Nephron progenitor cell (in vitro differentiated cells): ENCODE data around the gene P2RY6.

Experiments used
- DNase-seq: peaks from one replicate; pipeline ENCODE4 v3.0.0; 2021
- H3K27ac Mint-ChIP-seq: 2 replicates; pipeline ENCODE4 v1.8.0; 2021; ENCODE audit warnings: mild to moderate bottlenecking, moderate library complexity, mixed read lengths
- H3K27me3 Mint-ChIP-seq: 2 replicates; pipeline ENCODE4 v1.8.0; 2021; ENCODE audit warnings: mild to moderate bottlenecking, low read depth, mixed read lengths; ENCODE audit not compliant: poor library complexity
- H3K36me3 Mint-ChIP-seq: 2 replicates; pipeline ENCODE4 v1.8.0; 2021; ENCODE audit warnings: low read depth, mixed read lengths
- H3K4me1 Mint-ChIP-seq: 2 replicates; pipeline ENCODE4 v1.8.0; 2021; ENCODE audit warnings: mixed read lengths
- H3K4me3 Mint-ChIP-seq: 2 replicates; pipeline ENCODE4 v1.8.0; 2021; ENCODE audit warnings: mild to moderate bottlenecking, moderate library complexity, mixed read lengths
- H3K9me3 Mint-ChIP-seq: 2 replicates; pipeline ENCODE4 v1.8.0; 2021; ENCODE audit warnings: mild to moderate bottlenecking, moderate library complexity, mixed read lengths
- TF ChIP-seq, protein P1 (sequence below): fragments of 200-600 bp; sonication (generic); IDR thresholded peaks from 2 replicates; pipeline ENCODE4 v1.5.0; 2021; ENCODE audit warnings: antibody characterized with exemption

P2RY6 gene

DNA sequence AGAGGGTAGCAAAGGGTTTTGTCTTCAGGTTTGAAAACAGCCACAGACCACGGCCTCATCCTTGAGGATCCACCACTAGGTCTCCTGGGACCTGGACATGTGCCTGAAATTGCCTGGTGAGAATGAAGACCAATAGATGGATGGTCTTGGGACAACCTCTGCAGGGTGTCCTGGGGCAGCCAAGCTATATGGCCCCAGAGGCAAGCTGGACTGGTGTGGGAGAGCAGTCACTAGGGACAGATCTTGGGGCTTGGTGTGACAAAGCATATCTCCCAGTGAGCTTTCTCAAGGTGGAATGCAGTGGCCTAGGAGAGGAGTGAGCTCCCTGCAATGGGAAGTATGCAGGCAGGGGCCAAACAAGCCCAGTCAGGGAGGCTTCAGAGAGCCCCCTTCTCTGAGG lies 13.6 kb downstream of the P2RY6 start:
- Mint-ChIP-seq H3K27me3 (peaks cover 4% of the 10 kb centered on the region), H3K36me3 (no peaks in the 10 kb centered on the region), H3K4me1 (peaks cover 49% of the 10 kb centered on the region), H3K4me3 (no peak overlapping the region), H3K27ac (no peak overlapping the region), H3K9me3 (no peaks in the 10 kb centered on the region)
- no peak for DNase-seq
- TF ChIP-seq, protein P1, sequence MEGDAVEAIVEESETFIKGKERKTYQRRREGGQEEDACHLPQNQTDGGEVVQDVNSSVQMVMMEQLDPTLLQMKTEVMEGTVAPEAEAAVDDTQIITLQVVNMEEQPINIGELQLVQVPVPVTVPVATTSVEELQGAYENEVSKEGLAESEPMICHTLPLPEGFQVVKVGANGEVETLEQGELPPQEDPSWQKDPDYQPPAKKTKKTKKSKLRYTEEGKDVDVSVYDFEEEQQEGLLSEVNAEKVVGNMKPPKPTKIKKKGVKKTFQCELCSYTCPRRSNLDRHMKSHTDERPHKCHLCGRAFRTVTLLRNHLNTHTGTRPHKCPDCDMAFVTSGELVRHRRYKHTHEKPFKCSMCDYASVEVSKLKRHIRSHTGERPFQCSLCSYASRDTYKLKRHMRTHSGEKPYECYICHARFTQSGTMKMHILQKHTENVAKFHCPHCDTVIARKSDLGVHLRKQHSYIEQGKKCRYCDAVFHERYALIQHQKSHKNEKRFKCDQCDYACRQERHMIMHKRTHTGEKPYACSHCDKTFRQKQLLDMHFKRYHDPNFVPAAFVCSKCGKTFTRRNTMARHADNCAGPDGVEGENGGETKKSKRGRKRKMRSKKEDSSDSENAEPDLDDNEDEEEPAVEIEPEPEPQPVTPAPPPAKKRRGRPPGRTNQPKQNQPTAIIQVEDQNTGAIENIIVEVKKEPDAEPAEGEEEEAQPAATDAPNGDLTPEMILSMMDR: no peak

DNA sequence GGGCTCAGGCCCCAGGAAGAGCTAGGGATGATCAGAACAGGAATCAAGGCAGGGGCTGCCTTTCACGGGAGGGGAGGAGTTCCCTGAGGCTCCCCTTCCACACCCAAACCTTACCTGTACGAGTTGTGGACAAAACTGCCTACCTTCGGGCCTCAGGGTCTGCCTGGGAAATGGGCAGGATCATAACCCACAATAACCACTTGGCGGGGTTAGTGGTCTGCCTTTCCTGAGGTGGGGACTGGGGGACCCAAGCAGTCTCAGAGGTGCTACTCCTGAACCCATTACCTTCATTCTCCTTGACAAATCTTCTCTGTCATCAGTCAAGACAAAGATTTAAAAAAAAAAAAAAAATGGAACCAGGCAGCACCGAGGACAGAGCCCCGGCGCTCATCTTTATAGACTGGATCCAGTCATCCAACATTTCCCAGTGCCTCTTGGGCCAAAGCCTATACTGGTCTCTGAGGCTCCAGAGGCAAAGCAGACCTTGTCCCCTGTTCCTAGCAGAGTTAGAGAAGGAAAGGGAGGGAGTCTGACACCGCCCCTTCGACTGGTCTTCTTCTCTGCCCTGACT lies 14.2 kb downstream of the P2RY6 start:
- H3K4me3 Mint-ChIP-seq: no peak overlapping the region

DNA sequence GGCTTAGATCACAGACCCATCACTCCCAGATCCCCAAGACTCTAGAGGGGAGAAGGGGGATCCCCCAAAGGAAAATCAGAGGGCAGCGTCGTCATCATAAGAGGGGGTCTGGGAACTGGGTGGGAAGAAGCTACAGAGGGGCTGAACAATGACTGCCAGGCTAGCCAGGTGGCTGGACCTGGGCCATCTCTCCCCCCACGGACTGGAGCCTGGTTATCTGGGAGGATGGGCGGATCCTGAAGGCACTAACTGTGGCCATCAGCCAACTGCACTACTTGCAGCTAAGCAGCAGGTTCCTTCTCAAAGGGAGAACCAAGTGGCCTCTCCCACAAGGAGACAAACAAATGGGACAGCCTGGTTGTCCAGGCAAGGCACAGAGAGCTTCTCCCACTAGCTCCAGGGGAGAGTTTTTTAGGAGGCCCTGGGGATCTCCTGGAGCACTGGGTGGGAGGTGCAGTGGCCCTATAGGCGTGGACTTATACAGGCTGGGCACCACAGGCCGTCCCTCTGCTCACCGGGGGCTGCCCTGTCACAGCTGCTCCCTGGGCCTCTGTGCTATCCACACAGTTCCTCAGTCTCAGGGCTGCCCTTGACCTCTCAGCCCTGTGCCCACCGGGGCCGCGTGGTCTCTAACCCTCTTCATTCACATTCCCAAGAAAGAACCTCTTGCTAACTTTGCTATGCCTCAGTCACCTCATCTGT lies 15.4 kb downstream of the P2RY6 start:
- H3K4me3 Mint-ChIP-seq: no peak overlapping the region
- peak overlapping the region; percentile 20 for H3K27ac Mint-ChIP-seq
- peaks cover 46% of the 10 kb centered on the region for H3K4me1 Mint-ChIP-seq
- H3K9me3 Mint-ChIP-seq: no peaks in the 10 kb centered on the region
- no peaks in the 10 kb centered on the region for H3K36me3 Mint-ChIP-seq
- TF ChIP-seq, protein P1: no peak
- DNase-seq: no peak
- H3K27me3 Mint-ChIP-seq: no peaks in the 10 kb centered on the region

More for the DNA sequence above, 14.2 kb downstream of the P2RY6 start:
- Mint-ChIP-seq H3K4me1 (peaks cover 46% of the 10 kb centered on the region), H3K9me3 (no peaks in the 10 kb centered on the region), H3K27me3 (peaks cover 4% of the 10 kb centered on the region), H3K27ac (peak overlapping the region; percentile 49), H3K36me3 (no peaks in the 10 kb centered on the region)
- TF ChIP-seq, protein P1: no peak
- DNase-seq: no peak

DNA sequence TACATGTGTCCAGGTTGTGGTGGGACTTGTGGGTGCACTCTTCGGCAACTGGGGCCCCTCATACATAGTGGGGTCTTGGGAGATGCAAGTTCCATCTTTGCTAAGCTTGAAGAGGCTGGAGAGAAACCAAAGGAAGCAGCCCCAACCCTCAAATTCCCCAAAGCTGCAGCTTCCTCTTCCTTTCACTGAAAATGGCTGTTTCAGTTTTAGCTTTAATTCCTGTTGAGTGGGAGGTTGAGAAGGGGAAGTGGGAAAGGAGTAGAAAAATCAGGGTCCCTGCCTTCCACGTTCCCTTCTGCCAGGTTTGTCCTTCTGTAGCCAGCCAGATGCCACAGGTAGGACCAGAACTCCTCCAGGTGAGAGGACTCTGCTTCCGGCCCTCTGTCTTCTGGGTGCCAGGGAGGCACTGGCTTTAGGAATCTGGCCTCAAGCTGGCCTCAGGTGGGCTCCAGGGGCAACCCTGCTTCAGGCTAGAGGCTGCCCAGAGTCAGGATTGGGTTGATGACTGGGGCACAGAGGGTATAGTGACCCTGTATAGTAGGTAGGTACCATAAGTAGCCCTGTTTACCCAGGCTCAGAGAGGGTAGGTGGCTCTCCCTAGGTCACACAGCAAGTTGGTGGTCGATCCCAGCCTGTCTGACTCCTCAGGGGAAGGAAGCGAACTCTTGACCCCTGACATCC lies 16.2 kb downstream of the P2RY6 start:
- TF ChIP-seq, protein P1: no peak
- no peak for DNase-seq
- Mint-ChIP-seq H3K27ac (peak overlapping the region; percentile 95), H3K36me3 (no peaks in the 10 kb centered on the region), H3K27me3 (peaks cover 4% of the 10 kb centered on the region), H3K4me3 (no peak overlapping the region), H3K4me1 (peaks cover 52% of the 10 kb centered on the region), H3K9me3 (no peaks in the 10 kb centered on the region)

DNA sequence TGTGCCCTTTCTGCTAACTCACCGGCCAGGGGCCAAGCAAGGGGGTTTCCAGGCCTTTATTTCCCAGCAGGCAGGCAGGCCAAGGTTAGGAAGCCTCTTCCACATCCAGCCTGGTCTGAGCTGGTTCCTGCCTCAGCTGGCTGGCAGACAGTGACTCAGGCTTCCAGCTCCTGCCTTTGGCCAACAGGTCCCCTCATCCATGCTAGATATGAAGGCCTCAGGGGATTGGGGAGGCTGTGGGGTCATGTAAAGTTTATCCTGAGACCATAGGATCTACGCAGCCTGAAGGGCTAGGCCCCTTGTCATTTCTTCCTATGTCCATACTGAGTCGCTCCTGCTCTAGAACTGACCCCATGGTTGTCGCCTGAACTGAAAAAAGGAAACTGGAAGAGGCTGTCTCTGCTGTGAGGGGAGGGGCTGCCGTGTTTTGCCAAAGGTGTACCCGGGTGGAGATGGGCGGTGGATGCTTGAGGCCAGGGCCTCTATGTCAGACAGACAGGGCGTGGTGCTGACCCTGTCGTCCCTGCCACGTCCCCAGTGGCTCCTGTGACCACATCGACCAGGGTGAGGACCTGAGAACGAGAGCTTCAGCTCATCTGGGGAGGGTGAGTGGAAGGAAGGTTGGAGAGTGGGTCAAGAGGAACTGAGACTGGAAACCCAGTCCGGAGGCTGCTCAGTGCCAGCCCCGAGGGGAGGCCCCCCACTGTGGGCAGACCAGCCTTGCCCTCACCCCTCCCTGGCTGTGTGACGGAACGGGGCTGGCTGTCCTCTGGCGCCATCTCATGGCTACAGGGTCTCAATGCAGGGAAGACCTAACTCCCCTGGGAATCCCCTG lies 17.0 kb downstream of the P2RY6 start:
- Mint-ChIP-seq H3K27me3 (peaks cover 4% of the 10 kb centered on the region), H3K36me3 (no peaks in the 10 kb centered on the region), H3K4me1 (peaks cover 56% of the 10 kb centered on the region), H3K27ac (peak overlapping the region; percentile 95), H3K4me3 (peak overlapping the region; percentile 0), H3K9me3 (no peaks in the 10 kb centered on the region)
- TF ChIP-seq, protein P1: peak; percentile 94
- peak; percentile 76 for DNase-seq
